HEK293T (cell line): ENCODE data around the gene SRGAP3.

Experiments used
- BHLHE40 ChIP-seq: fragments of 450-650 bp; IDR thresholded peaks from 2 replicates; pipeline ENCODE4 v1.6.1; 2016; ENCODE audit warnings: mild to moderate bottlenecking, moderate library complexity, borderline replicate concordance
- FOXK2 ChIP-seq: fragments of 450-650 bp; IDR thresholded peaks from 2 replicates; pipeline ENCODE4 v1.6.1; 2016; ENCODE audit warnings: mild to moderate bottlenecking
- FOXM1 ChIP-seq: fragments of 450-650 bp; IDR thresholded peaks from 2 replicates; pipeline ENCODE4 v1.6.1; 2017; ENCODE audit warnings: mild to moderate bottlenecking, borderline replicate concordance
- NFRKB ChIP-seq: fragments of 450-650 bp; IDR thresholded peaks from 2 replicates; pipeline ENCODE4 v1.6.1; 2016; ENCODE audit warnings: mild to moderate bottlenecking, moderate library complexity
- PKNOX1 ChIP-seq: fragments of 450-650 bp; IDR thresholded peaks from 2 replicates; pipeline ENCODE4 v1.6.1; 2016
- SUZ12 ChIP-seq: fragments of 450-650 bp; IDR thresholded peaks from 2 replicates; pipeline ENCODE4 v1.6.1; 2016; ENCODE audit warnings: mild to moderate bottlenecking
- ZNF384 ChIP-seq: fragments of 450-650 bp; IDR thresholded peaks from 2 replicates; pipeline ENCODE4 v1.6.1; 2016

GRCh38 chr3:9074079-9074478 is 175.4 kb downstream of the SRGAP3 start:
- TF ChIP-seq PKNOX1, result no peak
- no peak for TF ChIP-seq SUZ12
- no peak for TF ChIP-seq FOXM1
- no peak for TF ChIP-seq FOXK2
- no peak for TF ChIP-seq ZNF384
- TF ChIP-seq BHLHE40, result no peak
- TF ChIP-seq NFRKB, result no peak
